Ishikawa (cell line): ENCODE measurements around the gene ARIH1.
A peak's percentile ranks its signal among the peaks of the same experiment; 100 is the strongest.

Experiments used
- CEBPB ChIP-seq: IDR thresholded peaks from 2 replicates; pipeline ENCODE4 v1.6.1; 2012
- CREB1 ChIP-seq: IDR thresholded peaks from 2 replicates; pipeline ENCODE4 v1.6.1; 2012; ENCODE audit warnings: low read depth
- EGR1 ChIP-seq: IDR thresholded peaks from 2 replicates; pipeline ENCODE4 v1.6.1; 2012
- EP300 ChIP-seq: IDR thresholded peaks from 2 replicates; pipeline ENCODE4 v1.6.1; 2012; ENCODE audit warnings: borderline replicate concordance
- FOXM1 ChIP-seq: IDR thresholded peaks from 2 replicates; pipeline ENCODE4 v1.6.1; 2012; ENCODE audit warnings: low read depth, borderline replicate concordance
- NFIC ChIP-seq: IDR thresholded peaks from 2 replicates; pipeline ENCODE4 v1.6.1; 2012
- RAD21 ChIP-seq: IDR thresholded peaks from 2 replicates; pipeline ENCODE4 v1.6.1; 2012; ENCODE audit warnings: low read depth
- TAF1 ChIP-seq: IDR thresholded peaks from 2 replicates; pipeline ENCODE4 v1.6.1; 2012; ENCODE audit warnings: low read depth, mild to moderate bottlenecking
- TCF12 ChIP-seq: IDR thresholded peaks from 2 replicates; pipeline ENCODE4 v1.6.1; 2012; ENCODE audit warnings: low read depth
- TEAD4 ChIP-seq: IDR thresholded peaks from 2 replicates; pipeline ENCODE4 v1.6.1; 2012
- YY1 ChIP-seq: IDR thresholded peaks from 2 replicates; pipeline ENCODE4 v1.6.1; 2012; ENCODE audit warnings: low read depth
- ZBTB7A ChIP-seq: IDR thresholded peaks from 2 replicates; pipeline ENCODE4 v1.6.1; 2012; ENCODE audit warnings: low read depth
- TF ChIP-seq, protein P1 (sequence below): IDR thresholded peaks from 2 replicates; pipeline ENCODE4 v1.6.1; 2012; ENCODE audit warnings: low read depth, mild to moderate bottlenecking
- TF ChIP-seq, protein P2 (sequence below): IDR thresholded peaks from 2 replicates; pipeline ENCODE4 v1.6.1; 2012
- TF ChIP-seq, protein P3 (sequence below): IDR thresholded peaks from 2 replicates; pipeline ENCODE4 v1.6.1; 2012

Gene ARIH1

DNA sequence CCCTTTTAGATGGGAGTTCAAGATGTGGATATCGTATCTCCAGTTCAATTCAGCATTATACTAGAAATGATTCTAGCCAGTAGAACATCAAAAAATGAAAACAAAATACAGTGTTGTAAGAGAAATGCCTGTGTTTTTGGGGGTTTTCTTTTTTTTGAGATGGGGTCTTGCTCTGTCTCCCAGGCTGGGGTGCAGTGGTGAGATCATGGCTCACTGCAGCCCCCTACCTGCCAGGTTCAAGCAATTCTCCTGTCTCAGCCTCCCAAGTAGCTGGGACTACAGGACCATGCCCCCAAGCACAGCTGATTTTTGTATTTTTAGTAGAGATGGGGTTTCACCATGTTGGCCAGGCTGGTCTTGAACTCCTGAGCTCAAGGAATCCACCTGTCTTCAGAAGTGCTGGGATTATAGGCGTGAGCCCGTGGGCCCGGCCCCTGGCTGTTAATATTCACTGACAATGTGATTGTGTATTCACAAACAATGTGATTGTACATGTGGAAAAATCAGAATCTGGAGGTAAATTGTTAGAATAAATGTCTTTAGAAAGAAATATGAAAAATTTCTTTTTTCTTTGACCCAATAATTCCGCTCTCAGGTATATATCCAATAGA, 59.0 kb downstream of the ARIH1 start:
- TF ChIP-seq ZBTB7A = no peak
- TF ChIP-seq RAD21 = peak; percentile 38; the same call in 1 of the 2 replicates
- TF ChIP-seq EGR1 = no peak

DNA sequence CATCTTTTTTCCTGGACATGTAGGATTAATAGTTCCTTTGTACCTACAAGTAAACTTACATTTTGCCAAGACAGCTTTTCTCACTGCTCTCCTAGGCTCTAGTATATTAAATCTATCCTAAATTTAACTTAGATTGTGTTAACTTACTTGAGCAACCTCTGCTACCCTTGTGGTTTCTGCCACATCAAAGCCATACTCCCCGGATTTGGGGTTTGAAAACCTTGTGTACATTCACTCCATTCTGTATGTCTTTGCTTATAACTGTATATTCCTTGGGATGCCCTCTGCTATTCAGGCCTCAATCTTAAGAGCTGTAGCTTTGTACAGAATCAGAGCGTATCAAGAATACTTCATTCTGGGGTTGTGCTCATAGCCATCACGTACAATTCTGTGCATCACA, 60.4 kb downstream of the ARIH1 start:
- TF ChIP-seq, protein P1, sequence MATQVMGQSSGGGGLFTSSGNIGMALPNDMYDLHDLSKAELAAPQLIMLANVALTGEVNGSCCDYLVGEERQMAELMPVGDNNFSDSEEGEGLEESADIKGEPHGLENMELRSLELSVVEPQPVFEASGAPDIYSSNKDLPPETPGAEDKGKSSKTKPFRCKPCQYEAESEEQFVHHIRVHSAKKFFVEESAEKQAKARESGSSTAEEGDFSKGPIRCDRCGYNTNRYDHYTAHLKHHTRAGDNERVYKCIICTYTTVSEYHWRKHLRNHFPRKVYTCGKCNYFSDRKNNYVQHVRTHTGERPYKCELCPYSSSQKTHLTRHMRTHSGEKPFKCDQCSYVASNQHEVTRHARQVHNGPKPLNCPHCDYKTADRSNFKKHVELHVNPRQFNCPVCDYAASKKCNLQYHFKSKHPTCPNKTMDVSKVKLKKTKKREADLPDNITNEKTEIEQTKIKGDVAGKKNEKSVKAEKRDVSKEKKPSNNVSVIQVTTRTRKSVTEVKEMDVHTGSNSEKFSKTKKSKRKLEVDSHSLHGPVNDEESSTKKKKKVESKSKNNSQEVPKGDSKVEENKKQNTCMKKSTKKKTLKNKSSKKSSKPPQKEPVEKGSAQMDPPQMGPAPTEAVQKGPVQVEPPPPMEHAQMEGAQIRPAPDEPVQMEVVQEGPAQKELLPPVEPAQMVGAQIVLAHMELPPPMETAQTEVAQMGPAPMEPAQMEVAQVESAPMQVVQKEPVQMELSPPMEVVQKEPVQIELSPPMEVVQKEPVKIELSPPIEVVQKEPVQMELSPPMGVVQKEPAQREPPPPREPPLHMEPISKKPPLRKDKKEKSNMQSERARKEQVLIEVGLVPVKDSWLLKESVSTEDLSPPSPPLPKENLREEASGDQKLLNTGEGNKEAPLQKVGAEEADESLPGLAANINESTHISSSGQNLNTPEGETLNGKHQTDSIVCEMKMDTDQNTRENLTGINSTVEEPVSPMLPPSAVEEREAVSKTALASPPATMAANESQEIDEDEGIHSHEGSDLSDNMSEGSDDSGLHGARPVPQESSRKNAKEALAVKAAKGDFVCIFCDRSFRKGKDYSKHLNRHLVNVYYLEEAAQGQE = no peak
- TF ChIP-seq FOXM1 = no peak
- TF ChIP-seq NFIC = no peak

DNA sequence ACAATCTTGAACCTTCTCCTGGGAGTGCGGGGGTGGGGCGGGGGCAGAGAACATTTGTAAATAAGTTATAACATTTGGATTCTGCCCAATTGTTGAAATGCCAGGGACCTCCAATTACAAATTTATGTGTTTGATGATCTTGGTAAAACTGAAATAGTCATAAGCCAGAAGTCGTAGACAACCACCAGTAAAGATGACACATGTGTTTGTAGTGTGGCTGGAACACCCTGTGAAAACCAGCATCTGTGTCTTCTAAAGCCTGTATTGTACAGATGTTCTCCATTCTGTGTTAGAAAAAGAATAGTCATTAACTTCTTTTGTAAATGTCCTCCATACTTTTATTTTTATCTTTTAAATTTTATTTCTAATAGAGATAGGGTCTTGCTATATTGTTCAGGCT, 61.8 kb downstream of the ARIH1 start:
- no peak for TF ChIP-seq YY1
- no peak for TF ChIP-seq ZBTB7A
- no peak for TF ChIP-seq TAF1
- no peak for TF ChIP-seq TCF12
- no peak for TF ChIP-seq EP300
- no peak for TF ChIP-seq FOXM1
- no peak for TF ChIP-seq CREB1
- TF ChIP-seq, protein P2, sequence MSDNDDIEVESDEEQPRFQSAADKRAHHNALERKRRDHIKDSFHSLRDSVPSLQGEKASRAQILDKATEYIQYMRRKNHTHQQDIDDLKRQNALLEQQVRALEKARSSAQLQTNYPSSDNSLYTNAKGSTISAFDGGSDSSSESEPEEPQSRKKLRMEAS = no peak
- TF ChIP-seq, protein P3, sequence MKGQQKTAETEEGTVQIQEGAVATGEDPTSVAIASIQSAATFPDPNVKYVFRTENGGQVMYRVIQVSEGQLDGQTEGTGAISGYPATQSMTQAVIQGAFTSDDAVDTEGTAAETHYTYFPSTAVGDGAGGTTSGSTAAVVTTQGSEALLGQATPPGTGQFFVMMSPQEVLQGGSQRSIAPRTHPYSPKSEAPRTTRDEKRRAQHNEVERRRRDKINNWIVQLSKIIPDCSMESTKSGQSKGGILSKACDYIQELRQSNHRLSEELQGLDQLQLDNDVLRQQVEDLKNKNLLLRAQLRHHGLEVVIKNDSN = no peak
- no peak for TF ChIP-seq CEBPB
- no peak for TF ChIP-seq RAD21
- no peak for TF ChIP-seq EGR1
- TF ChIP-seq NFIC = no peak
- no peak for TF ChIP-seq TEAD4
- TF ChIP-seq, protein P1 = no peak

DNA sequence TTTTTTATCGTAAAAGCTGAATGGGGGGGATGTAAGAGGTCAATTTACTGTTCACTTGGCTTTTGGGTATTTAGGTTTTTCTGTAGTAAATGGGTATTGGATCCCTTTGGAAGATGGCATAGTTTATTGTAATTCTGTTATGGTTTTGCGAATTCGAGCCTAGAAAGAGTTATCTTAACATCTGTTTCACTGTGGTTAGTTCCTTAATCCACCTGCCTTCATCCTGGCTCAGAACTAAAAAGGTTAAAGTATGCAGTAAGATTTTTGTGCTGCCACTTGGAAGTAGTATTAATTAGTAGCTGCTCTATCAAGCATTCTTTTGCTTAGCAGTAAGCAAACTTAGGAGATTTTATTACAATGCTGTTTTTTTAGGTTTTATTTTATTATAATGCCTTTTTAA, 62.4 kb downstream of the ARIH1 start:
- TF ChIP-seq, protein P2 = no peak
- TF ChIP-seq EP300 (no peak), YY1 (no peak), CEBPB (no peak), TCF12 (no peak)

DNA sequence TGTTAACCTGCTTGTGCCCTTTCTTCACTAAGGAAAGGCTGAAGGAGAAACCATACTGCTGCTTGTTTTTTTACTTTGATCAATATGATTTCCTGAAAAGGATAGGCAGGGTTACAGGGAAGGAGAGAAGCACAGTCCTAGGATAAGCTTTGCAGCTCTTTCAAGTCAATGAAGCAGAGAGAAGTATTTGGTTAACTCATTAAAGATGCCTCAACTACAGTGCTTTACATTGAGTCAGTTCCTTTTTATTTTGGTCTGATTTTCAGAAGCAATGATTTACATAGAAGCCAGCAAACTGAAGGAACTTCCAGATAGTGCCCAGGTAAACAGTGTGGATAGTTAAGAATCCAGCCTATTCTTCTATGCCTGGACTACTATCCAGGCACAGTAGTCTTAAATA, 64.8 kb downstream of the ARIH1 start:
- TF ChIP-seq CEBPB = no peak

DNA sequence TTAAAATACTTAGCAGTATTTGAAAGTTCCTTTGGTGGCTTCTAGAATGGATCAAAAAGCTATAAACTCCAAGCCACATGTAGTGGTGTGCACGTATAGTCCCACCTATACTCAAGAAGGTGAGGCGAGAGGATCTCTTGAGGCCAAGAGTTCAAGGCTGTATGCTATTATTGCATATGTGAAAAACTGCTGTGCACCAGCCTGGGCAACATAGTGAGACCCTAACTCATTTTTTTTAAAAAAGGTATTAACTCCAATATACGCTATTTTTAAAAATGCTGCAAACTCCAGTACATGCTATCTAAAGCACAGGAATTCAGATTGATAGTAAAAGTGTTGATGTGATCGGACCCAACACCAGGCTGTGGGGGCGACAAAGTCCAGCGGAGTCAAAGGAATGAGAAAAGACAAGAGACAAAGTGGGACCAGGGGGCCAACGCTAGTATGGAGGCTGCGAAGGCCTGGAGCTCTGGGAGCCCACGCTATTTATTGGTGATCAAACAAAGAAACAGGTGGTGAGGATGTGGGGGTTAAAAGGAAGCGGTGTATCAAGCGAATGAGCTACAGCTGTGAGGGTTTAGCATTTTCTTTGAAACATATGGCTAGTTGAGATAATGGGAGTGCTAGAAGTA, 66.6 kb downstream of the ARIH1 start:
- TF ChIP-seq, protein P3 = 0 out of 2 replicates have a peak, but pooled peaks have one; percentile 9
- TF ChIP-seq, protein P2 = no peak

DNA sequence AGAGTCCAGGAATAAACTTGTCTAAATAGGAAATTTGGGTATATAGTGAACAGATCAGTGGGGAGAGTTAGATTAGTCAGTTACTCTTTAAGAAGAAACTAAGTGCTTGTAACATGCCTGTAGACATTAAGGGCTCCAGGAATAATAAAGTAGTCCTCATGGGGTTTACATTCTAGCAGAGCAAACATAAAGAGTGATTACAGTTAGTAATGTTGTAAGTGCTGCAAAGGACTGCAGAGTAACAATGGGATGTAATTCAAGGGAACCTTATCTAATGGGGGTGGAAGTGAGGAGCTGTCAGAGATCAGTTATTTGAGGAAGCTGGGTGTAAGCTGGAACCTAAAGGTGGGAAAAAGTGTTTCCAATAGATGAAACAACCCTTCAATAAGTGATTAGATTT, 67.5 kb downstream of the ARIH1 start:
- TF ChIP-seq ZBTB7A (no peak), FOXM1 (no peak), RAD21 (no peak), EP300 (no peak), EGR1 (no peak), TAF1 (no peak), TEAD4 (no peak), CREB1 (no peak), YY1 (no peak), CEBPB (no peak)
- TF ChIP-seq, protein P2 = no peak
- TF ChIP-seq, protein P3 = no peak
